Activated CD4-positive, alpha-beta memory T cell treated with anti-CD3 and anti-CD28 coated beads for 36 hours (primary cell): ENCODE data around the gene THUMPD2. TPM values are rescaled to one million over a fixed set of nuclear protein-coding genes. Genes with fewer than 3 reads are reported as not detected.
"Not testable (repeated sequence)": the region's sequence is repeated elsewhere in the genome, so short reads cannot be mapped to it uniquely, and the experiment has no call there.

Experiments
- CTCF ChIA-PET: fragments of 350-600 bp; sonication (Branson Sonifier 250); formaldehyde crosslinking; loops from one replicate; lab custom pipeline; 2021; ENCODE audit warnings: antibody characterized with exemption, inconsistent platforms; lab: Charles Lee
- POLR2A ChIA-PET: fragments of 350-600 bp; sonication (Branson Sonifier 250); formaldehyde crosslinking; loops from one replicate; lab custom pipeline; 2021; ENCODE audit warnings: antibody characterized with exemption; lab: Charles Lee
- DNase-seq: peaks from one replicate; pipeline ENCODE4 v3.0.0-alpha.2; 2020
- H3K27ac Mint-ChIP-seq: one replicate; pipeline ENCODE4 v1.8.0; 2021; ENCODE audit warnings: mixed read lengths
- H3K27me3 Mint-ChIP-seq: one replicate; pipeline ENCODE4 v1.8.0; 2021; ENCODE audit warnings: mixed read lengths
- H3K36me3 Mint-ChIP-seq: one replicate; pipeline ENCODE4 v1.8.0; 2021; ENCODE audit warnings: mixed read lengths
- H3K4me1 Mint-ChIP-seq: one replicate; pipeline ENCODE4 v1.8.0; 2021; ENCODE audit warnings: low read depth, mixed read lengths
- H3K4me3 Mint-ChIP-seq: one replicate; pipeline ENCODE4 v1.8.0; 2021; ENCODE audit warnings: mild to moderate bottlenecking, mixed read lengths
- H3K9me3 Mint-ChIP-seq: one replicate; pipeline ENCODE4 v1.8.0; 2021; ENCODE audit warnings: mixed read lengths
- intact Hi-C: fragments of 100-400 bp; cut with micrococcal nuclease; formaldehyde crosslinking; loops from one replicate; pipeline ENCODE4 v1.15.1; 2023
- total RNA-seq, 2 experiments: library from RNA; stranded (reverse); gene quantifications; one replicate each; pipeline ENCODE4 v1.2.3, GENCODE V29; 2021

The THUMPD2 gene
- 10 to 100 TPM; 10.6 to 11.5 TPM for total RNA-seq

- intact Hi-C loops, result loop anchor here (5.0 to 10.0 kb wide), 2 partner anchors 402 to 654 kb away; partner anchors contain the start of gene SOS1
- peak within 1 kb of the TSS; percentile 85 for H3K4me3 Mint-ChIP-seq
- no peaks in the 10 kb centered on the region for H3K9me3 Mint-ChIP-seq
- H3K4me1 Mint-ChIP-seq, result peaks cover 55% of the 10 kb centered on the region
- DNase-seq, result peak; percentile 77
- H3K27me3 Mint-ChIP-seq, result no peaks in the 10 kb centered on the region
- peak within 1 kb of the TSS; percentile 75 for H3K27ac Mint-ChIP-seq
- H3K36me3 Mint-ChIP-seq, result peaks cover 21% of the 10 kb centered on the region
- ChIA-PET CTCF (no interaction called here), POLR2A (no interaction called here)
These were observed at the start of gene THUMPD2 for GRCh38 chr2:39778775-39779340. Gene THUMPD2 (minus strand): TSS chr2:39779258. CDS start chr2:39779239, 19 bp downstream.

GRCh38 chr2:39821871-39822270 is 42.8 kb upstream of the THUMPD2 start:
- Mint-ChIP-seq H3K4me1 (no peaks in the 10 kb centered on the region), H3K9me3 (no peaks in the 10 kb centered on the region), H3K36me3 (no peaks in the 10 kb centered on the region), H3K27me3 (peaks cover 2% of the 10 kb centered on the region), H3K27ac (no peak overlapping the region), H3K4me3 (no peak overlapping the region)
- intact Hi-C loops, result no loop called here
- DNase-seq, result no peak
- POLR2A ChIA-PET, result no interaction called here
- CTCF ChIA-PET, result no interaction called here

GRCh38 chr2:39816845-39817244 is 37.8 kb upstream of the THUMPD2 start:
- intact Hi-C loops, result no loop called here
- peaks cover 15% of the 10 kb centered on the region for H3K27me3 Mint-ChIP-seq
- no peak for DNase-seq
- no peaks in the 10 kb centered on the region for H3K36me3 Mint-ChIP-seq
- H3K4me1 Mint-ChIP-seq, result no peaks in the 10 kb centered on the region
- ChIA-PET POLR2A (no interaction called here), CTCF (no interaction called here)
- H3K27ac Mint-ChIP-seq, result no peak overlapping the region
- no peak overlapping the region for H3K4me3 Mint-ChIP-seq
- peaks cover 1% of the 10 kb centered on the region for H3K9me3 Mint-ChIP-seq

- Mint-ChIP-seq H3K4me3 (no peak overlapping the region), H3K36me3 (no peaks in the 10 kb centered on the region), H3K27me3 (peaks cover 15% of the 10 kb centered on the region), H3K9me3 (peaks cover 1% of the 10 kb centered on the region), H3K27ac (no peak overlapping the region), H3K4me1 (no peaks in the 10 kb centered on the region)
- DNase-seq, result no peak
- CTCF ChIA-PET, result no interaction called here
- POLR2A ChIA-PET, result no interaction called here
- intact Hi-C loops, result no loop called here
These were observed 37.4 kb upstream of the THUMPD2 start for GRCh38 chr2:39816428-39816827.

GRCh38 chr2:39805936-39806608 is 27.0 kb upstream of the THUMPD2 start:
- ChIA-PET CTCF (no interaction called here), POLR2A (no interaction called here)
- H3K9me3 Mint-ChIP-seq, result peaks cover 34% of the 10 kb centered on the region
- intact Hi-C loops, result no loop called here
- no peaks in the 10 kb centered on the region for H3K4me1 Mint-ChIP-seq
- no peak overlapping the region for H3K27ac Mint-ChIP-seq
- H3K27me3 Mint-ChIP-seq, result peaks cover 5% of the 10 kb centered on the region
- no peaks in the 10 kb centered on the region for H3K36me3 Mint-ChIP-seq
- H3K4me3 Mint-ChIP-seq, result no peak overlapping the region
- DNase-seq, result no peak

GRCh38 chr2:39803839-39804238 is 24.8 kb upstream of the THUMPD2 start:
- Mint-ChIP-seq H3K4me1 (no peaks in the 10 kb centered on the region), H3K27ac (no peak overlapping the region), H3K27me3 (peaks cover 2% of the 10 kb centered on the region), H3K4me3 (no peak overlapping the region), H3K36me3 (no peaks in the 10 kb centered on the region), H3K9me3 (peaks cover 30% of the 10 kb centered on the region)
- POLR2A ChIA-PET, result no interaction called here
- DNase-seq, result no peak
- CTCF ChIA-PET, result no interaction called here
- intact Hi-C loops, result no loop called here

GRCh38 chr2:39800752-39801151 is 21.7 kb upstream of the THUMPD2 start:
- intact Hi-C loops, result no loop called here
- H3K9me3 Mint-ChIP-seq, result peaks cover 20% of the 10 kb centered on the region
- H3K36me3 Mint-ChIP-seq, result no peaks in the 10 kb centered on the region
- no peaks in the 10 kb centered on the region for H3K27me3 Mint-ChIP-seq
- H3K4me1 Mint-ChIP-seq, result no peaks in the 10 kb centered on the region
- POLR2A ChIA-PET, result no interaction called here
- CTCF ChIA-PET, result no interaction called here
- H3K4me3 Mint-ChIP-seq, result no peak overlapping the region
- DNase-seq, result no peak
- no peak overlapping the region for H3K27ac Mint-ChIP-seq

GRCh38 chr2:39796134-39796533 is 17.1 kb upstream of the THUMPD2 start:
- H3K27me3 Mint-ChIP-seq, result peaks cover 2% of the 10 kb centered on the region
- intact Hi-C loops, result no loop called here
- no peak overlapping the region for H3K27ac Mint-ChIP-seq
- no peaks in the 10 kb centered on the region for H3K4me1 Mint-ChIP-seq
- H3K4me3 Mint-ChIP-seq, result no peak overlapping the region
- H3K9me3 Mint-ChIP-seq, result peaks cover 6% of the 10 kb centered on the region
- peaks cover 3% of the 10 kb centered on the region for H3K36me3 Mint-ChIP-seq
- ChIA-PET POLR2A (no interaction called here), CTCF (no interaction called here)
- DNase-seq, result no peak

- intact Hi-C loops, H3K4me1 Mint-ChIP-seq, H3K36me3 Mint-ChIP-seq, H3K27ac Mint-ChIP-seq, H3K4me3 Mint-ChIP-seq, CTCF ChIA-PET, POLR2A ChIA-PET, DNase-seq, H3K27me3 Mint-ChIP-seq: not testable (repeated sequence)
- peaks cover 17% of the 10 kb centered on the region for H3K9me3 Mint-ChIP-seq
These were observed 11.3 kb upstream of the THUMPD2 start for GRCh38 chr2:39790216-39790818.

- Mint-ChIP-seq H3K27me3 (peaks cover 5% of the 10 kb centered on the region), H3K27ac (no peak overlapping the region), H3K4me3 (no peak overlapping the region), H3K4me1 (peaks cover 1% of the 10 kb centered on the region), H3K9me3 (peaks cover 17% of the 10 kb centered on the region), H3K36me3 (peaks cover 5% of the 10 kb centered on the region)
- ChIA-PET CTCF (no interaction called here), POLR2A (no interaction called here)
- no peak for DNase-seq
- intact Hi-C loops, result no loop called here
These were observed 8.9 kb upstream of the THUMPD2 start for GRCh38 chr2:39787950-39788349.

- intact Hi-C loops, result no loop called here
- Mint-ChIP-seq H3K4me3 (no peak overlapping the region), H3K36me3 (peaks cover 5% of the 10 kb centered on the region), H3K9me3 (peaks cover 17% of the 10 kb centered on the region), H3K27ac (no peak overlapping the region), H3K27me3 (peaks cover 5% of the 10 kb centered on the region), H3K4me1 (peaks cover 8% of the 10 kb centered on the region)
- no peak for DNase-seq
- POLR2A ChIA-PET, result no interaction called here
- CTCF ChIA-PET, result no interaction called here
These were observed 7.9 kb upstream of the THUMPD2 start for GRCh38 chr2:39786761-39787522.

GRCh38 chr2:39782591-39782990 is 3.5 kb upstream of the THUMPD2 start:
- no peak for DNase-seq
- H3K27ac Mint-ChIP-seq, result no peak overlapping the region
- H3K36me3 Mint-ChIP-seq, result peaks cover 11% of the 10 kb centered on the region
- H3K4me3 Mint-ChIP-seq, result no peak overlapping the region
- CTCF ChIA-PET, result no interaction called here
- POLR2A ChIA-PET, result no interaction called here
- intact Hi-C loops, result no loop called here
- H3K27me3 Mint-ChIP-seq, result peaks cover 3% of the 10 kb centered on the region
- H3K9me3 Mint-ChIP-seq, result no peaks in the 10 kb centered on the region
- H3K4me1 Mint-ChIP-seq, result peaks cover 34% of the 10 kb centered on the region
